Muscle layer of colon (tissue), 2 donors: ENCODE measurements around the gene RALY.

Experiments used
- H3K27ac ChIP-seq: one replicate; pipeline ENCODE4 v1.7.0; 2013; ENCODE audit warnings: low read depth, mild to moderate bottlenecking, low read length, moderate library complexity
- H3K27me3 ChIP-seq, 2 donors: one replicate each; pipeline ENCODE4 v1.7.0; 2013; ENCODE audit warnings: low read length in 2 of 2, mild to moderate bottlenecking in 2 of 2; ENCODE audit not compliant: insufficient read depth in 2 of 2, control insufficient read depth in 1 of 2
- H3K36me3 ChIP-seq: one replicate; pipeline ENCODE4 v1.7.0; 2013; ENCODE audit warnings: mild to moderate bottlenecking, low read length; ENCODE audit not compliant: insufficient read depth
- H3K4me1 ChIP-seq: one replicate; pipeline ENCODE4 v1.7.0; 2013; ENCODE audit warnings: mild to moderate bottlenecking, low read length; ENCODE audit not compliant: insufficient read depth
- H3K4me3 ChIP-seq, 2 donors: one replicate each; pipeline ENCODE4 v1.7.0; 2013; ENCODE audit warnings: low read length in 2 of 2, low read depth in 1 of 2, mild to moderate bottlenecking in 1 of 2, moderate library complexity in 1 of 2
- H3K9ac ChIP-seq: one replicate; pipeline ENCODE4 v1.7.0; 2013; ENCODE audit warnings: low read length
- H3K9me3 ChIP-seq: one replicate; pipeline ENCODE4 v1.7.0; 2013; ENCODE audit warnings: mild to moderate bottlenecking, low read length
- donor health status: abdominal sarcoma.
- donor health status: Adenocarcinoma of cecum.

The RALY gene

GRCh38 chr20:34037767-34038166 lies 44.1 kb downstream of the RALY start:
- Histone ChIP-seq H3K4me1 (peaks cover 50% of the 10 kb centered on the region), H3K27ac (no peak overlapping the region)

GRCh38 chr20:34040300-34040995 lies 46.7 kb downstream of the RALY start:
- Histone ChIP-seq H3K36me3 (no peaks in the 10 kb centered on the region), H3K9ac (no peak overlapping the region), H3K4me1 (peaks cover 62% of the 10 kb centered on the region), H3K4me3 (no peak overlapping the region), H3K27ac (no peak overlapping the region), H3K27me3 (no peaks in the 10 kb centered on the region), H3K9me3 (no peaks in the 10 kb centered on the region)

More at GRCh38 chr20:34037767-34038166, 44.1 kb downstream of the RALY start:
- H3K36me3 ChIP-seq, result peaks cover 13% of the 10 kb centered on the region
- H3K9ac ChIP-seq, result no peak overlapping the region
- H3K9me3 ChIP-seq, result no peaks in the 10 kb centered on the region
- no peaks in the 10 kb centered on the region for H3K27me3 ChIP-seq
- H3K4me3 ChIP-seq, result no peak overlapping the region

- no peaks in the 10 kb centered on the region for H3K36me3 ChIP-seq
- no peaks in the 10 kb centered on the region for H3K27me3 ChIP-seq
- H3K9ac ChIP-seq, result no peak overlapping the region
- H3K9me3 ChIP-seq, result no peaks in the 10 kb centered on the region
- H3K4me1 ChIP-seq, result peaks cover 62% of the 10 kb centered on the region
- H3K27ac ChIP-seq, result no peak overlapping the region
- no peak overlapping the region for H3K4me3 ChIP-seq
These were observed 47.5 kb downstream of the RALY start for GRCh38 chr20:34041226-34041625.

- Histone ChIP-seq H3K9ac (no peak overlapping the region), H3K4me3 (no peak overlapping the region), H3K4me1 (peaks cover 58% of the 10 kb centered on the region), H3K27ac (no peak overlapping the region), H3K27me3 (no peaks in the 10 kb centered on the region), H3K9me3 (no peaks in the 10 kb centered on the region), H3K36me3 (no peaks in the 10 kb centered on the region)
These were observed 48.6 kb downstream of the RALY start for GRCh38 chr20:34042262-34042661.

GRCh38 chr20:34043025-34043424 lies 49.3 kb downstream of the RALY start:
- no peaks in the 10 kb centered on the region for H3K9me3 ChIP-seq
- no peak overlapping the region for H3K4me3 ChIP-seq
- no peaks in the 10 kb centered on the region for H3K27me3 ChIP-seq
- H3K27ac ChIP-seq, result no peak overlapping the region
- no peak overlapping the region for H3K9ac ChIP-seq
- H3K4me1 ChIP-seq, result peaks cover 52% of the 10 kb centered on the region
- no peaks in the 10 kb centered on the region for H3K36me3 ChIP-seq

GRCh38 chr20:34045294-34045693 lies 51.6 kb downstream of the RALY start:
- Histone ChIP-seq H3K4me3 (no peak overlapping the region), H3K36me3 (no peaks in the 10 kb centered on the region), H3K9ac (no peak overlapping the region), H3K4me1 (peaks cover 39% of the 10 kb centered on the region), H3K27ac (no peak overlapping the region), H3K27me3 (no peaks in the 10 kb centered on the region), H3K9me3 (no peaks in the 10 kb centered on the region)

GRCh38 chr20:34045930-34046725 lies 52.4 kb downstream of the RALY start:
- H3K27ac ChIP-seq, result no peak overlapping the region
- no peaks in the 10 kb centered on the region for H3K9me3 ChIP-seq
- no peak overlapping the region for H3K9ac ChIP-seq
- no peak overlapping the region for H3K4me3 ChIP-seq
- peaks cover 36% of the 10 kb centered on the region for H3K4me1 ChIP-seq
- no peaks in the 10 kb centered on the region for H3K27me3 ChIP-seq
- no peaks in the 10 kb centered on the region for H3K36me3 ChIP-seq

GRCh38 chr20:34047010-34047687 lies 53.4 kb downstream of the RALY start:
- H3K36me3 ChIP-seq, result no peaks in the 10 kb centered on the region
- H3K4me1 ChIP-seq, result peaks cover 35% of the 10 kb centered on the region
- no peak overlapping the region for H3K9ac ChIP-seq
- H3K4me3 ChIP-seq, result no peak overlapping the region
- no peaks in the 10 kb centered on the region for H3K9me3 ChIP-seq
- H3K27ac ChIP-seq, result no peak overlapping the region
- H3K27me3 ChIP-seq, result no peaks in the 10 kb centered on the region

- Histone ChIP-seq H3K27me3 (no peaks in the 10 kb centered on the region), H3K9me3 (no peaks in the 10 kb centered on the region), H3K36me3 (no peaks in the 10 kb centered on the region), H3K4me3 (no peak overlapping the region), H3K9ac (no peak overlapping the region), H3K4me1 (peaks cover 28% of the 10 kb centered on the region), H3K27ac (no peak overlapping the region)
These were observed 54.2 kb downstream of the RALY start for GRCh38 chr20:34047917-34048316.

GRCh38 chr20:34049389-34049788 lies 55.7 kb downstream of the RALY start:
- no peak overlapping the region for H3K4me3 ChIP-seq
- no peak overlapping the region for H3K9ac ChIP-seq
- no peaks in the 10 kb centered on the region for H3K9me3 ChIP-seq
- peaks cover 24% of the 10 kb centered on the region for H3K4me1 ChIP-seq
- no peak overlapping the region for H3K27ac ChIP-seq
- H3K27me3 ChIP-seq, result no peaks in the 10 kb centered on the region
- no peaks in the 10 kb centered on the region for H3K36me3 ChIP-seq

GRCh38 chr20:34049897-34050695 lies 56.4 kb downstream of the RALY start:
- Histone ChIP-seq H3K9me3 (no peaks in the 10 kb centered on the region), H3K27me3 (no peaks in the 10 kb centered on the region), H3K36me3 (no peaks in the 10 kb centered on the region), H3K27ac (no peak overlapping the region), H3K4me1 (peaks cover 23% of the 10 kb centered on the region), H3K4me3 (no peak overlapping the region), H3K9ac (no peak overlapping the region)
